ENCODE results near the gene CDH23. TPM values are rescaled to one million over a fixed set of nuclear protein-coding genes. Genes with fewer than 3 reads are reported as not detected.

Gene CDH23
- total RNA-seq, 2 donors from 2014 or later: 28.5 to 58.7 TPM

DNA sequence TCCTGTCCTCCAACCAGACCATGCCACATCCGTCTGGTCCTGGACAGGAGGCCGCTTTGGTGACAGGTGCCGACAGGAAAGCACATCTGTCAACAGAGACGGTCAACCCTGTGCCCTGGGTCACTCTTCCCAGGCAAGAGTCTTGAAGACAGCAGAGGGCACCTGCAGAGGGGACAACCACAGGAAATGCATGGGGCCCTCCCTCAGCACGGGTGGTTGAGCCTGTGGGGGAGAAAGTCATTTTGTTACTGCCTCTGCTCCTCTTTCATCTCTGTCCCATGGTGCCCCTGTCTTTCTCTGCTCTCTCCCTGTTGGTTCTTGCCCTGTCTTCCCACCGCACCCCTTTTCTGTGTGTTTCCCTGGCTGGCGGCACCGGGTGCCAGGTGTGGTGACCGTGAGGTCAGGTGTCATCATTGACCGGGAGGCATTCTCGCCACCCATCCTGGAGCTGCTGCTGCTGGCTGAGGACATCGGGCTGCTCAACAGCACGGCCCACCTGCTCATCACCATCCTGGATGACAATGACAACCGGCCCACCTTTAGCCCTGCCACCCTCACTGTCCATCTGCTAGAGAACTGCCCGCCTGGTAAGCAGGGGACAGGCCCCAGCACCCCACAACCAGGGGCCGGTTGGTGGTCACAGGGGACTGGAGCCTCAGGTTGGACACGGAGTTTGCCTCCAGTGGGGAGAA, 394.2 kb downstream of the CDH23 start:
- WGBS, 2 donors: 78 to 79% methylated on average over 13 to 17 of the region's 17 CpGs
- ATAC-seq: no peak
- TF ChIP-seq, protein P1, sequence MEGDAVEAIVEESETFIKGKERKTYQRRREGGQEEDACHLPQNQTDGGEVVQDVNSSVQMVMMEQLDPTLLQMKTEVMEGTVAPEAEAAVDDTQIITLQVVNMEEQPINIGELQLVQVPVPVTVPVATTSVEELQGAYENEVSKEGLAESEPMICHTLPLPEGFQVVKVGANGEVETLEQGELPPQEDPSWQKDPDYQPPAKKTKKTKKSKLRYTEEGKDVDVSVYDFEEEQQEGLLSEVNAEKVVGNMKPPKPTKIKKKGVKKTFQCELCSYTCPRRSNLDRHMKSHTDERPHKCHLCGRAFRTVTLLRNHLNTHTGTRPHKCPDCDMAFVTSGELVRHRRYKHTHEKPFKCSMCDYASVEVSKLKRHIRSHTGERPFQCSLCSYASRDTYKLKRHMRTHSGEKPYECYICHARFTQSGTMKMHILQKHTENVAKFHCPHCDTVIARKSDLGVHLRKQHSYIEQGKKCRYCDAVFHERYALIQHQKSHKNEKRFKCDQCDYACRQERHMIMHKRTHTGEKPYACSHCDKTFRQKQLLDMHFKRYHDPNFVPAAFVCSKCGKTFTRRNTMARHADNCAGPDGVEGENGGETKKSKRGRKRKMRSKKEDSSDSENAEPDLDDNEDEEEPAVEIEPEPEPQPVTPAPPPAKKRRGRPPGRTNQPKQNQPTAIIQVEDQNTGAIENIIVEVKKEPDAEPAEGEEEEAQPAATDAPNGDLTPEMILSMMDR (IDR thresholded peaks at IDR 0.05): no peak
- no peak for TF ChIP-seq POLR2A (IDR thresholded peaks at IDR 0.05)
- Histone ChIP-seq H3K27ac (no peak overlapping the region), H3K27me3 (no peaks in the 10 kb centered on the region), H3K9me3 (no peaks in the 10 kb centered on the region), H3K4me1 (no peaks in the 10 kb centered on the region), H3K4me3 (no peak overlapping the region), H3K36me3 (replicated peaks in 1 of 2; ENCODE audit: insufficient read depth in 1 of 2, low read depth in 2 of 2) (no peaks in the 10 kb centered on the region)
- DNase-seq: no peak
- intact Hi-C loops (cut with DNase I): no loop called here

DNA sequence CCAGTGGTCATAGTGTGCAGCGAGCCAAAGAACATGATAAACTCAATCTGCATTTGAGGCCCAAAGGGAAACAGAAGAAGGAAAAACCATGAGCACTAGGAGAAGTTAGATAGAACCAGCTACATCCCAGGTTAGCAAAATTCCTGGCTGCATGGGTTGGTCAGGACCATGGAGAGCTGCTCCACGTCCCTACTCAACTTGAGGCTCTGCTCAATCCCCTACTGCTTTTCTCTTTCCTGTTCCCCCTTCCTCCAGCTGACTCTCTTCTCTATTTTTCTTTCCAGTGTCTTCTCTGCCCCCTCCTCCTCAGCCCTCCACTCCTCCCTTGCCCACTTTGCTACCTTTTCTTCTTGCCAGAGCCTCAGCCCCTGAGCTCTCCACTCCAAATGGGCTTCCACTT, 398.5 kb downstream of the CDH23 start:
- H3K27ac ChIP-seq: no peak overlapping the region
- H3K36me3 ChIP-seq (replicated peaks in 1 of 2; ENCODE audit: insufficient read depth in 1 of 2, low read depth in 2 of 2): no peaks in the 10 kb centered on the region
- 24 to 34% methylated on average over 2 of the region's 2 CpGs for WGBS, 2 donors
- DNase-seq: no peak
- no peak for ATAC-seq
- H3K4me3 ChIP-seq: no peak overlapping the region
- TF ChIP-seq, protein P1 (IDR thresholded peaks at IDR 0.05): no peak
- no peak for TF ChIP-seq POLR2A (IDR thresholded peaks at IDR 0.05)
- no peaks in the 10 kb centered on the region for H3K4me1 ChIP-seq
- H3K27me3 ChIP-seq: no peaks in the 10 kb centered on the region
- H3K9me3 ChIP-seq: no peaks in the 10 kb centered on the region
- intact Hi-C loops (cut with DNase I): no loop called here

DNA sequence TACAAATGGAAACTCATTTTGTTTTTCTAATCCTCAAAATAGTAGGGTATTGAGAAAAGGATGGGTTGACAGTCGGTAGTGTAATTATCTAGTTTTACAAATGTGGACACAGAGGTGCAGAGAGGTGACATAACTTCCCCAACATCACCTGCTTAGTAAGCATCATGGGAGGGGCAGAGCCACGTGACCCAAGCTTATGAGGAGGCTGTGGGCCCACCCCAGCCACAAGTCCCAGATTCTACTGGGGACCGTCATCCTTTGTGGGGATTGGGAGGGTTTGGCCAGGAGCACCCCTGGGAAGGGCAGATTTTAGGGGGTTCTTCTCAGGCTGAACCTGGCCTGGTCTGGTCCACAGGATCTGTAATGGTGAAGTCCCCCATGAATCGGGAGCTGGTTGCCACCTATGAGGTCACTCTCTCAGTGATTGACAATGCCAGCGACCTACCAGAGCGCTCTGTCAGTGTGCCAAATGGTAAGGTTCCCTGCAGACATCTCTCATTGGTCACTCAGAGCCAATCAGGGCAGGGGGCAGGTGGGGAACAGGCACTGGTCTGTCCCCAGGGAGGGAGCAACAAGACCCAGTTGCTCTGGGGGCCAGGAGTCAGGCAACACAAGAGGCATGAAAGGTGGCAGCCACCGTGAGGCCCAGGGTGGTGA, 400.2 kb downstream of the CDH23 start:
- intact Hi-C loops (cut with DNase I): no loop called here
- Histone ChIP-seq H3K27me3 (no peaks in the 10 kb centered on the region), H3K4me1 (no peaks in the 10 kb centered on the region), H3K36me3 (replicated peaks in 1 of 2; ENCODE audit: insufficient read depth in 1 of 2, low read depth in 2 of 2) (no peaks in the 10 kb centered on the region), H3K9me3 (no peaks in the 10 kb centered on the region), H3K4me3 (no peak overlapping the region), H3K27ac (no peak overlapping the region)
- WGBS, 2 donors: 85 to 92% methylated on average over 7 of the region's 7 CpGs
- ATAC-seq: no peak
- DNase-seq: no peak
- TF ChIP-seq, protein P1 (IDR thresholded peaks at IDR 0.05): no peak
- TF ChIP-seq POLR2A (IDR thresholded peaks at IDR 0.05): no peak

DNA sequence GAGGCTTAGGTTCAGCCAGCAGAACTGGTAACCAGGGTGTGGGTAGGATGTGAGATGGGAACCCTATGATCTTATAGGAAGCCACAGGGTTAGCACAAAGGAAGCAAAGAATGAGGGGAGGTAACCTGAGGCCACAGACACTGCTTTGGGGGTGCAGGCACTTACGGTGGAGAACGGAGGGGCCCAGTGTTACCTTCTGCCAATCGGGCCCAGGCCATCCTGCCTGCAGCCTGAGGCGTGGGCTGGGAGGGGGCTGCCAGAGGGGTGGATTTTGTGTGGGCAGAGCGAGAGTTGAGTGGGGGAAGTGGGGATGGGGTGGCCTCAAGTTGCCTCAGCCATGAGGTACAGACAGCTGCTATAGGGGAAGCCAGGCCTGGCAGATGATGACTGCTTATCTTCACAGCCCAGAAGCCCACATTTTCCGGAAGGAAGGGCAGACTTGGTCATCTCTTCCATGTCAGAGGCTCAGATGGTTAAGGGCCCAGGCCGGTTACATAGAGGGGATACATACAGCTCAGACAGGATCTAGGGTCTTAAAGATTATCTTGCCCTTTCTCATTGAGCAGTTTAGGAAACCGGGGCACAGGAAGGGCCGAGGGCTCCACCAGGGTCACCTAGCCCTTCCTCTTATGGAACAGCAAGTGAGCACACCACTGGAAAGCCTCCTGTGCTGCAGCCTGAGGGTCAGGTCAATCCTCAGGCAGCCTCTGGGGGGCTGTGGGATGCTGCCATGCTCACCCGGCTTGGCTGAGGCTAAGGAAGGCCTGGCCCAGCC, 401.0 kb downstream of the CDH23 start:
- ATAC-seq (no peak), DNase-seq (no peak)
- 63 to 85% methylated on average over 9 to 10 of the region's 10 CpGs for whole genome bisulfite sequencing, 2 donors
- no peaks in the 10 kb centered on the region for H3K27me3 ChIP-seq
- no peaks in the 10 kb centered on the region for H3K36me3 ChIP-seq (replicated peaks in 1 of 2; ENCODE audit: insufficient read depth in 1 of 2, low read depth in 2 of 2)
- no peak overlapping the region for H3K27ac ChIP-seq
- intact Hi-C loops (cut with DNase I): no loop called here
- H3K4me3 ChIP-seq: no peak overlapping the region
- no peaks in the 10 kb centered on the region for H3K9me3 ChIP-seq
- TF ChIP-seq, protein P1 (IDR thresholded peaks at IDR 0.05): no peak
- no peak for TF ChIP-seq POLR2A (IDR thresholded peaks at IDR 0.05)
- H3K4me1 ChIP-seq: no peaks in the 10 kb centered on the region
